Activated CD8-positive, alpha-beta T cell treated with anti-CD3 and anti-CD28 coated beads for 36 hours (primary cell): ENCODE results near the gene RGS8. TPM values are rescaled to one million over a fixed set of nuclear protein-coding genes. Genes with fewer than 3 reads are reported as not detected.

Experiments used
- ATAC-seq: fragments of 200-7000 bp; cut with Tn5 transposase; one replicate; pipeline ENCODE4 v1.10.0; 2021; ENCODE audit warnings: mild to moderate bottlenecking, moderate library complexity
- CTCF ChIA-PET: fragments of 350-600 bp; sonication (Branson Sonifier 250); formaldehyde crosslinking; loops from one replicate; lab custom pipeline; 2021; ENCODE audit warnings: antibody characterized with exemption; lab: Charles Lee
- POLR2A ChIA-PET: fragments of 350-600 bp; sonication (Branson Sonifier 250); formaldehyde crosslinking; loops from one replicate; lab custom pipeline; 2021; ENCODE audit warnings: antibody characterized with exemption; lab: Charles Lee
- DNase-seq: peaks from one replicate; pipeline ENCODE4 v3.0.0-alpha.2; 2020
- H3K27ac Mint-ChIP-seq: one replicate; pipeline ENCODE4 v1.8.0; 2021; ENCODE audit warnings: mild to moderate bottlenecking, mixed read lengths
- H3K27me3 Mint-ChIP-seq: one replicate; pipeline ENCODE4 v1.8.0; 2021; ENCODE audit warnings: mixed read lengths
- H3K36me3 Mint-ChIP-seq: one replicate; pipeline ENCODE4 v1.8.0; 2021; ENCODE audit warnings: low read depth, mixed read lengths
- H3K4me1 Mint-ChIP-seq: one replicate; pipeline ENCODE4 v1.8.0; 2021; ENCODE audit warnings: low read depth, mixed read lengths
- H3K4me3 Mint-ChIP-seq: one replicate; pipeline ENCODE4 v1.8.0; 2021; ENCODE audit warnings: mild to moderate bottlenecking, moderate library complexity, mixed read lengths
- H3K9me3 Mint-ChIP-seq: one replicate; pipeline ENCODE4 v1.8.0; 2021; ENCODE audit warnings: mixed read lengths
- intact Hi-C: fragments of 100-400 bp; cut with micrococcal nuclease; formaldehyde crosslinking; loops from one replicate; pipeline ENCODE4 v1.10.0; 2022
- total RNA-seq, 2 experiments: library from RNA; stranded (reverse); gene quantifications; one replicate each; pipeline ENCODE4 v1.2.3, GENCODE V29; 2021
- TF ChIP-seq, protein P1 (sequence below): fragments of 200-600 bp; IDR thresholded peaks from one replicate; pipeline ENCODE4 v1.8.0; 2022; ENCODE audit warnings: antibody characterized with exemption, mild to moderate bottlenecking

The RGS8 gene
- total RNA-seq, 2 experiments from 2014 or later: not detected

DNA sequence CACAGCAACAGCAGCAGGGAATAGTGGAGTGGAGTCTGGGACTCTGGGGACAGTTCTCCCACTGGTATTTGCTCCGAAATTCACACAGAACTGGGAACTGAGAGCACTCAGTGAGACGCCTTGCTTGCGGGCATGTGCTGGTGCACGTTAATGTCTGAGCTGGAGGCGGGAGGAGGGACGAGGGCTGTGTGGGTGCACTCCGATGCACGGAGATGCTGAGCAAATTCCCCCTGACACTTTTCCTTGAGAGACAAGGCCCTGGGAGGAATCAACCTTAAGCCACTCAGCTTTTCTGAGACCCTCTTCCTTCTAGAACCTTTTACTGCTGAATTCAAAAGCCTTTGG, 2.8 kb downstream of the RGS8 start:
- ChIA-PET POLR2A (interaction anchor here (0.6 to 0.9 kb wide), 2 partner anchors 78 to 291 kb away, joined by 3 to 4 read pairs; no protein-coding TSS in a partner anchor), CTCF (interaction anchor here (0.6 to 1.5 kb wide), 2 partner anchors 86 to 129 kb away, joined by 3 to 6 read pairs; no protein-coding TSS in a partner anchor)
- no peak overlapping the region for H3K27ac Mint-ChIP-seq

DNA sequence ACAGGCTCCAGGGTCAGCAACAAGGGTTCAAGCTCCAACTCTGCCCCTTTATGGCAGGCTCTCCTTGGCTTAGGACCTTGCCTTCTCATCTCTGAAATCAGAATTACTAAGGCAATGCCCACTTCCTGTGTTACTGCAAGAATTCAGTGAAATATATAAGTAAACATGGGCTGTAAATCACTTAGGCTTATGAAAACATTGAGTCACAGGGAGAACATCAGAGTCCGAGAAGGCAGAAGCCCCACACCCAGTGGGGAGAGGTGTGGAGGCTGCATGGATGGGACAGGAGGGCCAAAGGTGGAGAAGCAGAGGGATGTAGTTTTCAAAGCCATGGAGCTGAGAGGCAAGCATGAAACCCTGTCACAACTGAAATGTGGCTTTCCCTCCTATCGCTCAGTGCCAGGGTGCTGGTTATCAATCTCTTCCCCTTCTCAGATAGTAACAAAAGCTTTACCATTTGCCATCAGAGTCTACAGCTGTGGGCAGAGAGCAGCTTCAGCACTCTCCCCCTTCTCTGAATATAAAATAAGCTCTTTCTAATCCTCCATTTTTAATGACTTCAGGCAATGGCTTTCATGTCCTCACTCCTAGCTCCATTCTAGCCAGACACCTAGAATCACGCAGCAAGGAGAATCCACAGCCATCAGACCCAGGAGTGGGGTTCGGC, 3.4 kb downstream of the RGS8 start:
- H3K9me3 Mint-ChIP-seq: no peaks in the 10 kb centered on the region
- H3K4me3 Mint-ChIP-seq: no peak overlapping the region
- ATAC-seq (peak; percentile 55), DNase-seq (no peak)
- peaks cover 19% of the 10 kb centered on the region for H3K27me3 Mint-ChIP-seq
- POLR2A ChIA-PET: interaction anchor here (0.9 kb wide), 1 partner anchor 78 kb away, joined by 3 read pairs; no protein-coding TSS in a partner anchor
- CTCF ChIA-PET: interaction anchor here (0.6 to 0.8 kb wide), 2 partner anchors 106 to 129 kb away, joined by 3 read pairs; no protein-coding TSS in a partner anchor
- H3K36me3 Mint-ChIP-seq: no peaks in the 10 kb centered on the region
- TF ChIP-seq, protein P1, sequence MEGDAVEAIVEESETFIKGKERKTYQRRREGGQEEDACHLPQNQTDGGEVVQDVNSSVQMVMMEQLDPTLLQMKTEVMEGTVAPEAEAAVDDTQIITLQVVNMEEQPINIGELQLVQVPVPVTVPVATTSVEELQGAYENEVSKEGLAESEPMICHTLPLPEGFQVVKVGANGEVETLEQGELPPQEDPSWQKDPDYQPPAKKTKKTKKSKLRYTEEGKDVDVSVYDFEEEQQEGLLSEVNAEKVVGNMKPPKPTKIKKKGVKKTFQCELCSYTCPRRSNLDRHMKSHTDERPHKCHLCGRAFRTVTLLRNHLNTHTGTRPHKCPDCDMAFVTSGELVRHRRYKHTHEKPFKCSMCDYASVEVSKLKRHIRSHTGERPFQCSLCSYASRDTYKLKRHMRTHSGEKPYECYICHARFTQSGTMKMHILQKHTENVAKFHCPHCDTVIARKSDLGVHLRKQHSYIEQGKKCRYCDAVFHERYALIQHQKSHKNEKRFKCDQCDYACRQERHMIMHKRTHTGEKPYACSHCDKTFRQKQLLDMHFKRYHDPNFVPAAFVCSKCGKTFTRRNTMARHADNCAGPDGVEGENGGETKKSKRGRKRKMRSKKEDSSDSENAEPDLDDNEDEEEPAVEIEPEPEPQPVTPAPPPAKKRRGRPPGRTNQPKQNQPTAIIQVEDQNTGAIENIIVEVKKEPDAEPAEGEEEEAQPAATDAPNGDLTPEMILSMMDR: no peak
- H3K27ac Mint-ChIP-seq: no peak overlapping the region
- intact Hi-C loops: no loop called here
- H3K4me1 Mint-ChIP-seq: peaks cover 3% of the 10 kb centered on the region

More for the DNA sequence above, 2.8 kb downstream of the RGS8 start:
- peaks cover 3% of the 10 kb centered on the region for H3K4me1 Mint-ChIP-seq
- H3K9me3 Mint-ChIP-seq: no peaks in the 10 kb centered on the region
- H3K27me3 Mint-ChIP-seq: peaks cover 19% of the 10 kb centered on the region
- TF ChIP-seq, protein P1: no peak
- no peak overlapping the region for H3K4me3 Mint-ChIP-seq
- H3K36me3 Mint-ChIP-seq: no peaks in the 10 kb centered on the region
- no peak for DNase-seq
- intact Hi-C loops: no loop called here
- ATAC-seq: no peak

DNA sequence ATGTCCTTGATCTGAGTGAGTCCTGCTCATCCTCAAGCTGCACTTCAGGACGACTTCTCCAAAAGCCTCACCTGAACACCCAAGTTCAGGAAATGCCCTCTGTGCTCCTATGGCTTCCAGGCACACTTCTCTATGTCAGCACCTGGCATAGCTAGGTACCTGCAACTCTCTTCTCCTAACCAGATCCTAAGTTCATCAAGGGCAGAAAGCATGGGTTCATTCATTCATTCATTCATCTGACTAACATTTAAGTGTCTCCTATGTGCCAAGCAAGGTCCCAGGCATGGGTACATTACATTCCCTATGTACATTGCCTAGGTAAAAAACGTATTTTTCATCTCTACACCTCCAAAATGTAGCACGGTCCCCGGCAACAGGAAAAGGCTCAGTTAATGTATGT, 4.0 kb downstream of the RGS8 start:
- ChIA-PET CTCF (interaction anchor here (0.8 kb wide), 1 partner anchor 107 kb away, joined by 3 read pairs; no protein-coding TSS in a partner anchor), POLR2A (no interaction called here)
- Mint-ChIP-seq H3K4me3 (no peak overlapping the region), H3K27me3 (peaks cover 20% of the 10 kb centered on the region), H3K36me3 (no peaks in the 10 kb centered on the region), H3K4me1 (peaks cover 3% of the 10 kb centered on the region), H3K27ac (no peak overlapping the region), H3K9me3 (no peaks in the 10 kb centered on the region)
- TF ChIP-seq, protein P1: no peak
- intact Hi-C loops: no loop called here
- no peak for ATAC-seq
- no peak for DNase-seq

DNA sequence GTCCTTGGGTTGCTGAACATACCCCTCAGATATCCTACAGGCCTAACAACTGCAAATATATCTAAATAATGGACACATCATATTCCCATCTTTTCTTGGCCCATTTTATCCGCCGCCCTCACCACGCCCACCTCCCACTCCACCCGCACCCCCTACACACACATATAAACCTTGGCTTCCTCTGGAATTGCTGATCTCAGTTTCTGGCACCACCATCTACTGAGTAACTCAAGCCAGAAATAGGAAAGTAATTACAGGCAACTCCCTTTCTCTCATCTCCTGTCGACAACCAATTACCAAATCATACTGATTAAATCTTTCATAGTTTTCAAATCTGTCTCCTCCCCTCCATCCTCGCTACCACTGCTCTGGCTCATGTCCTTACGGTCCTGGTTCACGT, 4.7 kb downstream of the RGS8 start:
- Mint-ChIP-seq H3K36me3 (no peaks in the 10 kb centered on the region), H3K4me1 (peaks cover 3% of the 10 kb centered on the region), H3K27ac (no peak overlapping the region), H3K9me3 (no peaks in the 10 kb centered on the region), H3K4me3 (no peak overlapping the region), H3K27me3 (peaks cover 23% of the 10 kb centered on the region)
- POLR2A ChIA-PET: no interaction called here
- ATAC-seq (no peak), DNase-seq (no peak)
- TF ChIP-seq, protein P1: no peak
- CTCF ChIA-PET: no interaction called here
- intact Hi-C loops: no loop called here

DNA sequence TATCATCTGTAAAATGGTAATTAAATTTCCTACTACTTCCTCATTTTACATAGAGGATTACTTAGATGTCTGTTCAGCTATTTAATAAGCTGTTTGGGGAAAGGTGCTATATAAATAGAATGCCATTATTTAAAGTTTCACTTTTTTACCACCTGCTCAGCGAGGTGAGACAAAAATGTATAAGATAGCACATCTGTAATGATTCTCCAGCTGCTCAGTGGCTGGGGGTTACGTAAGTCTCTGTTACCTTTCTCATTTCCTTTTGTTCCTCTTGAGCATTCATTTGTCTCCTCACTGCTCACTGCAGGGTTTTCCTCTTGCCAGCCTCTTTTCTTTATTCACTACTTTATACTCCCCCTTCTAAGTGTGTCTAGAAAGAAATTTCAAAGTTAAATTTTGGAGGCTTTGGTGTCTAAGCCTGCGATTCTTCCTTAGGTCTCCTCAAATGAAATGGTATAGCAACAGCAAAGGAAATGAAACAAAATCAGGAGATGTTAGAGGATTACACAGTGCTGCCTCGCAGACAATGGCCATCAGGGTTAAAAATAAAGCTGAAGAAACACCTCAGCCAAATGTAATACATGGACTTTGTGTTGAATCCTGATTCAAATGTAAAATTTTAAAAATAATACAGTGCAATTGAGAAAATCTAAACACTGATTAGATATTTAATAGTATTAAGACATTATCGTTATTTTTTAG, 6.8 kb downstream of the RGS8 start:
- no peaks in the 10 kb centered on the region for H3K9me3 Mint-ChIP-seq
- TF ChIP-seq, protein P1: no peak
- H3K4me3 Mint-ChIP-seq: no peak overlapping the region
- intact Hi-C loops: no loop called here
- H3K36me3 Mint-ChIP-seq: no peaks in the 10 kb centered on the region
- peaks cover 18% of the 10 kb centered on the region for H3K27me3 Mint-ChIP-seq
- ChIA-PET CTCF (interaction anchor here (1.1 to 2.1 kb wide), 3 partner anchors 83 to 107 kb away, joined by 3 to 5 read pairs (median 3); no protein-coding TSS in a partner anchor), POLR2A (no interaction called here)
- DNase-seq: no peak
- peaks cover 3% of the 10 kb centered on the region for H3K4me1 Mint-ChIP-seq
- ATAC-seq: no peak
- no peak overlapping the region for H3K27ac Mint-ChIP-seq
